Hematopoietic multipotent progenitor cell treated with erythropoietin and hydrocortisone succinate and interleukin-3 and kit ligand, for 17 days (in vitro differentiated cells): ENCODE data around the gene NPC1L1.

Experiments used
- DNase-seq: peaks from one replicate; pipeline ENCODE4 v3.0.0-alpha.2; 2015; ENCODE audit warnings: low spot score

Gene NPC1L1

GRCh38 chr7:44541028-44541869 lies at the start of gene NPC1L1:
Gene NPC1L1, minus strand, starts transcription at chr7:44541330. Its CDS starts 71 bp downstream, at chr7:44541259.
- peak; percentile 59 for DNase-seq

DNA sequence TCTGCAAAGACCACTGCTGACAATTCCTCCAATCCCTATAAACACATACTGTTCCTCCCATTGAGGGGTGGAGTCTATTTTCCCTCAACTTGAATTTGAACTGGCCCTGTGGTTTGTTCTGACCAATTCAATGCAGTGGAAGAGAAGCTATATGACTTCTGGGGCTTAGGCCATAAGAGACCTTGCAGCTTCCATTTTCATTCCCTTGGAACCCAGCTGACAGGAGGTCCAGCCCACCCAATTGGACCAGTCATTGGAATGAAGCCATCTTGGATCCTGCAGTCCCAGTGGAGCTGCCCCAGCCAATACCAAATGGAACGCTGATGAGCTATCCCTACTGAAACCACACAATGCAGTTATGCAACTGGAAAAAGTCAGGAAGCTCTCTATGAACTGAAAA lies 49.8 kb upstream of the NPC1L1 start:
- no peak for DNase-seq

- DNase-seq: peak; percentile 83
These were observed 46.9 kb upstream of the NPC1L1 start for GRCh38 chr7:44587843-44588711.

GRCh38 chr7:44583146-44583865 lies 42.2 kb upstream of the NPC1L1 start:
- peak; percentile 63 for DNase-seq

DNA sequence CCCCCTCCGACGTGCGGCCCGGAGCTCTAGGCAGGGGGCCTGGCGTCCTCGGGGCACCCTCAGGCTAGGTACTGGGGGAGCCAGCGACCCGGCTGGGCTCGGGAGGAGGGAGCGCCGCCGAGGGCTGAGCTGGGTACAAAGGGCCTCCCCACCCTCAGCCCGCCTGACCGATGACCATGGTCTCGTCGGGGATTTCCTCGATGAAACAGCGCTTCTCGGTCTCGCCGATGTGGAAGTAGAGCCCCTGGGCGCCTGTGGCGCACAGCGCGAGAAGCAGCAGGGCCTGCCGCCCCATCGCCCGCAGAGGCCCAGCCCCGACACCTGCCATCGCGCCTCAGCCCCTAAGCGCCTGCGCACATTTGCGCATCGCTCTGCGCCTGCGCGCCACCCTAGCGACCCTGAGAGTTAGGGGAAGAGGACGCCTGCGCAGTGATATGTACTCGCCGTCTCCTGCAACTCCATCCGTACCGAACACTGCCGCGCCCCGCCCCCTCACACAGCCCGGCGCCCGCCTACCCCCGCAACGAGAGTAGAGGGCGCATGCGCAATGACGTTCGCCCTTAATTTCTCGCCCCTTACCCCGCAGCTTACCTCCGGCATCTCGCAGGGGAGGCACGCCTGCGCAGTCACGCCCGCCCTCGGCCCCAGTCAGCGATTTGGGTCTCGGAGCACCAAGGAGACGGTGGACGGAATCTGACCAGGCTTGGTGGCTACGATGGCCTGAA lies 40.9 kb upstream of the NPC1L1 start, which contains the start of gene TMED4:
TSS of gene TMED4 (minus strand) at position 353 of the 725 bp plus-strand sequence. CDS start at position 328, 25 bp downstream.
- peak; percentile 100 for DNase-seq

DNA sequence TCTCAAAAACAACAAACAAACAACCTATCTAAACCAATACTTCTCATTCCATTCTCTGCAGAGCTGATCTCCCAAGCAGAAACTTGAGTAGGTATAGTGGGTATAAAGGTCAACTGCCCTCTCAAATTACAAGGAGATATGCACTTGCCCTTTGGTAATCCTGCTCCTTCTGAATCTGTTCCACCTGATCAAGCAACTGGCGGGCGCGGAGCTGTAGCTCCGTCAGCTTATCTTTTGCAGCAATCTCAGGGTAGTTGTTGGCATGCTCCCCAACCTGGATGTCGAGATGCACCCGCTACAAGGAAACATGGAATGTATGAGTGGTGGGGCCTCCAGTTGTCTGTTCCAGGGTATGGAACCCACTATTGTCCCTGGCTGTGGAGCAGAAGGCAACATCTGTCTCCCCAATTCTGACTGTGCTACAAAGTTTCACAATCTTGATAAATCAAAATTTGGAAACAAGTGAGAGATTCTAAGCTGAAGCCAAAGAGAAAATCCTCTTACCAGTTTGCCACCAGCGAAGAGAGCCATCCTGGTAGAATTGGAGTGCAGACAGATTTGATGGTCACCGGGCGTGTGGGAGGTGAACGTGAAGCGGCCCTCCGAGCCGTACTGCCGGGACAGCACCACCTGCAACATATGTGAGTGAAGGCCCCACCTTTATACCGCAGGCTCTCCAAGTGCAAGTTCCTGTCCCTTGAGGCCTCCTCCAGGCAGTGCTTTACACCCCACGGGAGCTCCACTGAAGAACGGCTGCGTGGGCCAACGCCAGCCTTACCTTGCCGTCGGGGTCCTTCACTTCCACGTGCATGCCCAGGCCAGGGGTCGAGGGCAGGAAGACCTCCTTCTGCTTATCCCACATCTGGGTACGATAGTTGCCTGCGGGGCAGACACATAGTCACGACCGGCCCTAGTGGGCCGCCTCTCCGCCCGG lies 40.1 kb upstream of the NPC1L1 start:
- DNase-seq: no peak

- no peak for DNase-seq
These were observed 35.1 kb upstream of the NPC1L1 start for GRCh38 chr7:44576228-44576627.

GRCh38 chr7:44575054-44575453 lies 33.9 kb upstream of the NPC1L1 start:
- no peak for DNase-seq

DNA sequence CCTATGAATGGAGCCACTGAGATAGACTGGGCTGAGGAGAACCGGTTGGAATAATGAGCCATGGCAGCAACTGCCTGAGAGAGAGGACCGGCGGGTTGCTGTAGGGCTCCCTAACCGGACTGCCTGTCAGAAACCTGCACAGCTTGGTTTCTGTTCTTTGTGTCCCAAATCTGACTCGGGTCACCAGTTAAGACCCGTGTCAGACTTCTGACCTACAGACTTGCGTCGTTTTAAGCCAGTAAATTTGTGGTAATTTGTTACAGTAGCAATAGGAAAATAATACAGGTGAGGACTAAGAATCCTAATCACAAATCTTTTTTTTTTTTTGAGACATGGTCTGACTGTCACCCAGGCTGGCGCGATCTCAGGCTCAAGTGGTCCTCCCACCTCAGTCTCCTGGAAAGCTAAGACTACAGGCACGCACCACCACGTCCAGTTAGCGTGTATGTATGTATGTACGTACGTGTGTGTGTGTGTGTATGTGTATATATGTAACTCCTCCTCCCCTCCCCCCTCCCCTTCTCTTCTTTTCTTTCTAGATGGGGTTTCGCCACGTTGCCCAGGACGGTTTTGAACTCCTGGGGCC lies 33.2 kb upstream of the NPC1L1 start:
- DNase-seq: no peak

GRCh38 chr7:44573464-44574286 lies 32.5 kb upstream of the NPC1L1 start, which contains the start of gene DDX56:
Gene DDX56, minus strand, starts transcription at chr7:44573908. Its CDS starts 13 bp downstream, at chr7:44573895.
- DNase-seq: peak; percentile 95

- DNase-seq: no peak
These were observed 31.6 kb upstream of the NPC1L1 start for GRCh38 chr7:44572771-44573170.

GRCh38 chr7:44569959-44570358 lies 28.8 kb upstream of the NPC1L1 start:
- no peak for DNase-seq

DNA sequence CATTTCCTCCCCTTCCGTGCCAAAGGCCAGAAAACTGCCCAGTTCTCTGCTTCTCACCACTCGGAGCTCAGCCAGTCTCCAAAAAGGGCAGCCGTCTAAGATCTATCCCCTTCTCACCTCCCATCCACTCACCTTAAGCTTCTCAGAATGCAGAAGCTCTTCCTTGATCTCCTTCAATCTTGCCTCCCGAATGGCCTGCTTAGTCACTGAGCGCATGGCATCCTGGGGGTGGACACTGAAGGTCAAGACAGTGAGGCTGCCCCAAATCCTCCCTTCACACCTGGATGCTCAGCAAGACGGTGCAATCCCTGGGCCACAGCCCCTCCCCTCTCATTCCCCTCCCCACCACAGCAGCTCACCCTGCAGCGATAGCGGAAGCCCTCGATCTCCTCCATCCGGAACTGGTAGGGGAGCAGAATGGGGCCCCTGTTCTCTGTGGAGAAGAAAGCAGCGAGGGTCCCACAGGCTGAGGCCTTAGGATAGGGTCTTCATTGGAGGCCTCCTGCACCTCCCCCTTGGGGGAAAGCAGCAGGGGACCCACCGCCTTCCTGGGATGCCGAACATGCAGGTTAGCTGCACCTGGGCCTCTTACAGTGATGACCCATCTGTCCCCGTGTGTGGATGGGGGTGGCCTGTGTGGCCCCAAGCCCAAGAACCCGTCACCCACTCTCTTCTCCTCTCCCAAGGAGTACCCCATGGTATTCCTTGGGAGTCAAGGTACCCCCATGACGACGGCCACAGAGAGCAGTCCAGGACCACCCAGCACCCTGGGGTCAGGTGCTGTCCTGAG lies 27.8 kb upstream of the NPC1L1 start:
- DNase-seq: no peak

GRCh38 chr7:44567884-44568283 lies 26.8 kb upstream of the NPC1L1 start:
- no peak for DNase-seq

DNA sequence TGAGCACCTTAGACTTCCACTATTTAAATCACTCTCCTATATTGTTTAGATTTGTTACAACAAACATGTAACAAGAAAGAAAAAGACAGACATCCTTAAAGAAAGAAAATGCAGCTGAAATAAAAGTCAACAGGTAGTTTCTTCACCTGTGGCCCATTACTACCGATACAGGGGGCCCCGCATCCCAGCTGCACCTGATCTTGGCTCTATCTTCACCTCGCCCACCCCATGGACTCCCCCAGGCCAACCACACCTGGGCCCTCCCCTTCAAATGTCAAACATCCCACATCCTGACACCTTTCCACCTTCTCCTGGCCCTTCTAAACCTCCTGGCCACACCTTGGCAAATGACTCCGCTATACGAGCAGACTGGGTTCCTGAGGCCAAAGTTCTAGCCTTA lies 25.6 kb upstream of the NPC1L1 start:
- no peak for DNase-seq

- DNase-seq: peak; percentile 61
These were observed 24.8 kb upstream of the NPC1L1 start for GRCh38 chr7:44565795-44566559.

DNA sequence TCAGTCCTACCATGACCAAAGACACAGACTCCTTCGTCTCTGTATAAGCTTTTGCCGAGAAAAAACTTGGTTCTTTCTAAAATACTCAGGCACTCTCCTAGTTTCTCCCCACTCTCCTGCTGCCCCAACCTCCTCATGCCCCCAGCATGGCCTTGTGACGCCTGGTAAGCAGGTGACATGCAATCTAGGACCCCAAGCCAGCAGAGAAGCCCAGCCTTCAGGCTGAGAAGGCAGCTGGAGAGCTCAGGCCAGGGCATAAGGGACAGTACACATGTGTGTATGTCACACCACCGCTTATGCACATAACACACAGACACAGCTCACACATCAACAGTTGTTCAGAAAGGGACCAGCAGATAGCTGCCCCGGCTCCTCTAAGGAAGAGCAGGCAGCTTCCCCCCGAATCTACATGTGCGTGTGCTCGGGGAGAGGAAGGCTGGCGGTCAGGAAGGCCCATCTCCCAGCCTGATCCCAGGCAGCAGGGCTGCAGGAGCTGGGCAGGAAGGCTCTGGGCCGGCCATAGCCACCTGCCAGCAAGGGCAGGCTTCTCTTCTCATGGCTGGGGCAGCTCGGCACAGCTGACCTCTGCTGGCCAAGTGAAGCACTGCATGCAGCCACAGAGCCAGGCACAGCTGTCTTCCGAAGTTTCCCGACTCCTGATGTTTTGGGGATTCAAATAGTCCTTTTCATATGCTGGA lies 24.1 kb upstream of the NPC1L1 start:
- peak; percentile 86 for DNase-seq
